ENCODE data around the gene KLHL35.

KLHL35 gene, protein sequence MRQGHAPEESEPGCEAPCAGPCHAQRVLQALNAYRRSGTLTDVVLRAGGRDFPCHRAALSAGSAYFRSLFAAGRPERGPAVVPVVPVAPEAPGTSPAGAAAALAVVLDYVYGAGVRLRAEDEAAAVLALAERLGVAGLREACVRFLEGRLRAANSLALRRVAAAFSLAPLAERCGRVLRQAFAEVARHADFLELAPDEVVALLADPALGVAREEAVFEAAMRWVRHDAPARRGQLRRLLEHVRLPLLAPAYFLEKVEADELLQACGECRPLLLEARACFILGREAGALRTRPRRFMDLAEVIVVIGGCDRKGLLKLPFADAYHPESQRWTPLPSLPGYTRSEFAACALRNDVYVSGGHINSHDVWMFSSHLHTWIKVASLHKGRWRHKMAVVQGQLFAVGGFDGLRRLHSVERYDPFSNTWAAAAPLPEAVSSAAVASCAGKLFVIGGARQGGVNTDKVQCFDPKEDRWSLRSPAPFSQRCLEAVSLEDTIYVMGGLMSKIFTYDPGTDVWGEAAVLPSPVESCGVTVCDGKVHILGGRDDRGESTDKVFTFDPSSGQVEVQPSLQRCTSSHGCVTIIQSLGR

GRCh38 chr11:75432911-75433321, at the start of gene KLHL35:
KLHL35 (minus strand) TSS chr11:75433203; CDS start chr11:75430629, 2,574 bp downstream.
- DNase-seq, result no peak

GRCh38 chr11:75481922-75482606, 49.1 kb upstream of the KLHL35 start:
- DNase-seq, result no peak

- no peak for DNase-seq
These were observed 48.4 kb upstream of the KLHL35 start for GRCh38 chr11:75481223-75481921.

DNA sequence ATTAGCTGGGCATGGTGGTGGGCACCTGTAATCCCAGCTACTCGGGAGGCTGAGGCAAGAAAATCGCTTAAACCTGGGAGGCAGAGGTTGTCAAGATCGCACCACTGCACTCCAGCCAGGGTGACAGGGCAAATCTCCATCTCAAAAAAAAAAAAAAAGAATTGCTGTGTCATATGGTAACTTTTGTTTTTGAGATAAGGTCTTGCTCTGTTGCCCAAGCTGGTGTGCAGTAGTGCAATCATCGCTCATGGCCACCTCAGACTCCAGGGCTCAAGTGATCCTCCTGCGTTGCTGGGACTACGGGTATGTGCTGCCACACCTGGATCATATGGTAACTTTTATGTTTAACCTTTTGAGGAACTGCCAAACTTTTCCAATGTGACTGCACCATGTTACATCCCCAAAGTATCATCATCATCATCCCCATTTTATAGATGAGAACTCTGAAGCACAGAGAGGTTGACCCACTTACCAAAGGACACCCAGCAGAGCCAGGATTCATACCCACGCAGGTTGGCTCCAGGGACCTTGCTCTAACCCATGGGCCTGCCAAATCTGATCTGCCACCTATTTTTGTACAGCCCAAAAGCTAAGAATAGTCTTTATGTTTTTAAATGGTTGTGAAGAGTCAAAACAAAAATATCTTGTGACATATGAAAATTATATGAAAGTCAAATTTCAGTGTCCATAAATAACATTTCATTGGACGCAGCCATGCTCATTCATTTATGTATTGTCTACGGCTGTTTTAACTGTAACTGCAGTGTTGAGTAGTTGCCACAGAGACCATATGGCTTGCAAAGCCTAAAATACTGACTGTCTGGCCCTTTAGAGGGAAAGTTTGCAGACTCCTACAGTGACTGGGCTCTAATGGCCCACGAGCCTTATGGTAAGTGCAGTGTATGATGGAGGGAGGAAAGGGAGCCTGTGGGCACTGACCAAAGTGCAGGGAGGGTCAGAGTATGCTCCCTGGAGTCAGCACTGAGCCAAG, 47.5 kb upstream of the KLHL35 start:
- no peak for DNase-seq

GRCh38 chr11:75479597-75480145, 46.7 kb upstream of the KLHL35 start:
- no peak for DNase-seq

DNA sequence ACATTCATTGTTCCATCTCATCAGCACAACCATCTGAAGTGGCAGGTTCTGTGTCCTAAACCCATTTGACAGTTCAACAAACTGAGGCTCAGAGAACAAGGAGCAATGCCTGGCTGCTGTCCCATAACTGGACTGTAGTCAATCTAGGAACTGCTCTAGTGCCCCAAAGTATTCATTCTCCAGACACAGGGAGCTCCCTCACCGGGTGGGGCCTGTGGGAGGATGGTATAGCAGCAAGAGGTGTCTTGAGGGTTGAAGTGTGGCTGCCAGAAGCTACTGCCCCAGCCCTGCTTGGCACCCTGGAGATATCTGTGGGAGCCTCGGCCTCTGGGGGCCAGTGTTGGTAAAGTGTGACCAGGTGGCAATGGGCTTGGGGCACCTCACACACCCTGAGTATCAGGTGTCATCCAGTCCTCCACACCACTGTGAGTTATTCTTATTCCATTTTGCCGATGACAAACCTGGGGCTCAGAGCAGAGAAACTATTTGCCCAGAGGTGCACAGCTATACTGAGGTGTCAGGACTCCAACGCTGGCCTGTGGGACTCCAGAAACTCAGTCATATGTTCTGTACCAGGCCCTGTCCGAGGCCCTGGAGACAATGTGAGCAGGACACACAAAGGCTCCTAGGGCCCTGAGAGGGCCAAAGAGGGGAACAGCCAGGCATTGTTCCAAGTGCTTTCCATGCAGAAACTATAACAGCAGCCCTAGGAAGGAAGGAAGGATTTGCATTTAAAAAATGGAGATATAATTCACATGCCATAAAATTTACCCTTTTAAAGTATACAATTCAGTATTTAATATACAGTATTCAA, 46.0 kb upstream of the KLHL35 start:
- DNase-seq, result no peak

DNA sequence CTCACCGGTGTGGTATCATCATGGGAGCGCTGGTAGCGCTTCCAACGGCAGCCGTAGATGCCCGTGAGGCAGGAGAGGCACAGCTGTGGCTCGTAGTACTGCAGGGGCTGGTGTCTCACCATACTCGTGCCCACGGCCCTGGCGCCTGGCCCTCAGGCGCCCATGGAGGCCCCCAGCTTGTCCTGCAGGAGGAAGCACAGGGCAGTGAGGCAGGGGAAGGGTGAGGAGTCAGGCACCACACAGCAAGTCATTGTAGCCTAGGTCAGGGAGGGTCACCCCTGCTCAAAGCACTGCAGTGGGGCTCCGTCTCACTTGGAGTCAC, 44.6 kb upstream of the KLHL35 start:
- no peak for DNase-seq

DNA sequence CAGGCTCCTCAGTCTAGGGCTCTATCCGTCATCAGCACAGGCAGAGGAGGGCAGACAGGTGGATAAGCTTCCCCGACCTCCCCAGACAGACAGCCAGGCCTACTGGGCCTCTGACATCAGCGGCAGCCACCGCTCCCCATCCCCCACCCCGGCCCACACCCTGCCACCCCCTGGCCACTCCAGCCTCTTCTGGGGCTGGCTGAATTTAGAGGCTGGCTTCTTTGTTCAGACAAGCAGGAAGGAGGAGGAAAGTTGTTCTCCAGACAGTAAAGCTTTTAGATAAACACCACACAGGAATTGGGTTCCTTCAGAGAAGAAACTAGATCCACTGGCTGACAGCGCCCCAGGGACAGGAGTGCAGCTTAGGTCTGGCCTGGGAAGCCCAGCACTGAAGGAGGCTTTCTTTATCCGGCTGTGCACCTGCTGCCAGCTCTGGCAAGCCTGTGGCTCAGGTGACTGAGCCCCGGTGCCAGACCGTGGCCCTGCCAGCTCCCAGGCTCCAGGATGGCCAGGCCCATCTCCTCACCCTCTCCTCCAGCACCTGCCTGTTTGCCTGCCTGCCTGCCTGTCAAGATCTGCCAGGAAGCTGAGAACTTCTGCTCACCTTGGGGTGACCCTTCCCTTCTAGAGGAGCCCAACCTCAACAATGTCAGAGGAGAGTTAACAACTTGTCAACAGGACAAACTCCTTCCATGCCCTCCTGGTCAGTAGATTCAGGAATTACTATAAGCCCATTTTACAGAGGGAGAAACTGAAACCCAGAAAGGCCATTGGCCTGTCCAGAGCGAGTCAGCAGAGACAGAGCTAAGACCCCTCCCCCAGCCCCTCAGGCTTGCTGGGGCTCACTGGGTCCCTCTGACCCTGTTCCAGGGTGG, 44.0 kb upstream of the KLHL35 start:
- DNase-seq, result no peak

GRCh38 chr11:75475767-75476650, 43.0 kb upstream of the KLHL35 start:
- no peak for DNase-seq

- DNase-seq, result no peak
These were observed 42.1 kb upstream of the KLHL35 start for GRCh38 chr11:75474878-75475766.

GRCh38 chr11:75474240-75474639, 41.2 kb upstream of the KLHL35 start:
- DNase-seq, result no peak

GRCh38 chr11:75473684-75474083, 40.7 kb upstream of the KLHL35 start:
- no peak for DNase-seq

- DNase-seq, result no peak
These were observed 39.2 kb upstream of the KLHL35 start for GRCh38 chr11:75472081-75472732.

DNA sequence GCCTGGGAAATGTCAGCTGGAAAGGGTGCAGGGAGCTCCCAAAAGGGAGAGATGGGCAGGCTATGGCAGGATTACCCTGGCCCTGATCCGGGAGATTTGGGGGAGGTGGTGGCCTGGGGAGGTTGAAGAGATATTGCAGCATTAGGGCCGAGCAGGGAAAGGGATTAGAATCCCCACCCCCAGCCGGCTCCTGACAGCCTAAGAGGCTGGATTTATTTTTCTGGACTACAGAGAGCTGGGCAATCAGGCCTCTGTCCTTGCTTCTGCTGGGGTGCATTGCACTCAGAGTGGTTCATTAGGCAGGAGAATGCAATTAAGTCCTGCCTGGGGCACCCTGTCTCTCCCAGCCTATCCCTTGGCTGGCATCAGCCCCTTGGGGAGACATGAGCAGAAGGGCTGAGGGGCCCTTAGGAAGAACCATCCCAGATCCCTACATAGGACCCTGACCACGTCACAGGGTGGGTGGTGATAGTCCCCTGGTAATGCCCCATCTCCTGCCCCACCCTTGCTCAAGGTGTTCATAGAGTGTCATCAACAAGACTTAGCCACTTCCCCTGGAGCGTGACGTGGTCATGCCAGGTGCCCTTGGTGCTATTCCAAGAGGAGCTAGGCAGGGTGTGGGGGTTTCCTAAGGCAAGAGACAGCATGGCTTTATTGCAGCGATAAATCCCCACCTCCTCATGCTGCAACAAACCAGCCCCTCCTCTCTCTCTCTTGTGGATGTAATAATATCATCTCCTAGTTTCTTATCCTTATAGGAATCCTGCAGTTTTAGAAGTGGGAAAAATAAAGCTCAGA, 38.4 kb upstream of the KLHL35 start:
- DNase-seq, result no peak

DNA sequence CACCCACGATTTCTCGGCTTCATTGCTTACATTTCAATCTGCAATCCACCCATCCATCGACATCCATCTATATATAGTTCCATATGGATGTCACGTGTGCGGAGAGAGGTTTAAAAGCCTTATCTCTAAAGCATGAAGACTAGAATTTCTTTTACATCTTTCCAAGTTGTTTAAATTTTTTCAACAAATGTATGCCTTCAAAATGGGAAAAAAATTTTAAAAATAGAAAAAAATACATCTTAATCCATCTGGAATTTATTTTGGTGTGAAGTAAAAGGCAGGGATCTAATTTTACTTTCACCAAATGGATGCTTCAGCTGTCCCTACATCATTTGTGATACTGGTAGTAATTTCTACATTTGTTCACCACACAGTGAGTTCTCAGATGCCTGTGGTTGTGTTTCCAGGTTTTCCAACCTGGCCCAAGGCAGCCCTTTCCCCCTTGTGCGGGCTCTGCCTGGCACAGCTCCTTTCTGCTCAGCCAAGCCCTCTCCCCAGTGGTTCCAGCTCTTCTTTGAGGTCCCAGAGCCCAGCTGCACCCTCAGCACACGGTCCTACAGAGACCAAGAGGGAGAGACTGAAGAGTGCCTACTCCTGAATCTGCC, 37.6 kb upstream of the KLHL35 start:
- no peak for DNase-seq
